Liver (tissue), 9 donors: Measurements from ENCODE around the gene HCN2. TPM values are rescaled to one million over a fixed set of nuclear protein-coding genes. Genes with fewer than 3 reads are reported as not detected.

Experiments used
- DNase-seq: peaks from one replicate; pipeline ENCODE4 v3.0.0-alpha.2; 2017; ENCODE audit warnings: low spot score
- H3K27ac ChIP-seq, 2 donors: one replicate each; pipeline ENCODE4 v1.7.0; 2013; ENCODE audit warnings: inconsistent platforms in 2 of 2, low read length in 2 of 2, control low read depth in 1 of 2, low read depth in 1 of 2, mild to moderate bottlenecking in 1 of 2
- H3K27me3 ChIP-seq, 4 donors: one replicate each; pipeline versions ENCODE4 v1.6.1 to v1.7.0; 2013; ENCODE audit warnings: low read length in 3 of 4, inconsistent platforms in 1 of 4, mild to moderate bottlenecking in 1 of 4, moderate library complexity in 1 of 4; ENCODE audit not compliant: control insufficient read depth in 4 of 4, insufficient read depth in 4 of 4
- H3K36me3 ChIP-seq, 4 donors: one replicate each; pipeline versions ENCODE4 v1.6.1 to v1.7.0; 2013; ENCODE audit warnings: low read length in 3 of 4, mild to moderate bottlenecking in 3 of 4, low read depth in 1 of 4, moderate library complexity in 1 of 4; ENCODE audit not compliant: control insufficient read depth in 4 of 4, insufficient read depth in 3 of 4
- H3K4me1 ChIP-seq, 4 donors: one replicate each; pipeline versions ENCODE4 v1.6.1 to v1.7.0; 2013; ENCODE audit warnings: low read length in 3 of 4, mild to moderate bottlenecking in 3 of 4, moderate library complexity in 1 of 4; ENCODE audit not compliant: control insufficient read depth in 4 of 4, insufficient read depth in 4 of 4
- H3K4me3 ChIP-seq, 3 donors: one replicate each; pipeline versions ENCODE4 v1.6.1 to v1.7.0; 2013; ENCODE audit warnings: low read length in 3 of 3, control low read depth in 1 of 3, low read depth in 1 of 3, mild to moderate bottlenecking in 1 of 3
- H3K9ac ChIP-seq, 2 donors: one replicate each; pipeline ENCODE4 v1.7.0; 2013; ENCODE audit warnings: low read length in 2 of 2, mild to moderate bottlenecking in 2 of 2, moderate library complexity in 2 of 2, control low read depth in 1 of 2, low read depth in 1 of 2
- H3K9me3 ChIP-seq, 4 donors: one replicate each; pipeline versions ENCODE4 v1.6.1 to v1.7.0; 2013; ENCODE audit warnings: low read length in 3 of 4; ENCODE audit not compliant: control insufficient read depth in 4 of 4
- EGR1 ChIP-seq, 2 donors: IDR thresholded peaks; 2 replicates each; pipeline ENCODE4 v1.6.1; 2016 to 2018; ENCODE audit warnings: antibody characterized with exemption in 2 of 2, low read depth in 2 of 2
- FOXA1 ChIP-seq: IDR thresholded peaks from 2 replicates; pipeline ENCODE4 v1.6.1; 2016; ENCODE audit warnings: antibody characterized with exemption
- FOXA2 ChIP-seq: IDR thresholded peaks from 2 replicates; pipeline ENCODE4 v1.6.1; 2016; ENCODE audit warnings: antibody characterized with exemption
- GABPA ChIP-seq, 2 donors: IDR thresholded peaks in 1 of 2; conservative IDR thresholded peaks in 1 of 2; 2 replicates each; pipeline ENCODE4 v1.6.1; 2016; ENCODE audit warnings: antibody characterized with exemption in 2 of 2, mild to moderate bottlenecking in 1 of 2, moderate library complexity in 1 of 2
- HNF4A ChIP-seq, 2 donors: conservative IDR thresholded peaks; 2 replicates each; pipeline ENCODE4 v1.6.1; 2016; ENCODE audit warnings: antibody characterized with exemption in 2 of 2, mild to moderate bottlenecking in 2 of 2
- HNF4G ChIP-seq: IDR thresholded peaks from 2 replicates; pipeline ENCODE4 v1.6.1; 2016; ENCODE audit warnings: antibody characterized with exemption
- JUND ChIP-seq, 2 donors: IDR thresholded peaks; 2 replicates each; pipeline ENCODE4 v1.6.1; 2016; ENCODE audit warnings: antibody characterized with exemption in 2 of 2
- NR2F2 ChIP-seq: IDR thresholded peaks from 2 replicates; pipeline ENCODE4 v1.6.1; 2016; ENCODE audit warnings: antibody characterized with exemption
- RAD21 ChIP-seq, 2 donors: IDR thresholded peaks; 2 replicates each; pipeline ENCODE4 v1.6.1; 2016; ENCODE audit warnings: antibody characterized with exemption in 2 of 2, mild to moderate bottlenecking in 2 of 2
- REST ChIP-seq: IDR thresholded peaks from 2 replicates; pipeline ENCODE4 v1.6.1; 2016; ENCODE audit warnings: antibody characterized with exemption, mild to moderate bottlenecking
- RXRA ChIP-seq, 2 donors: IDR thresholded peaks; 2 replicates each; pipeline ENCODE4 v1.6.1; 2017 to 2018; ENCODE audit warnings: antibody characterized with exemption in 2 of 2, mild to moderate bottlenecking in 1 of 2
- SP1 ChIP-seq: IDR thresholded peaks from 2 replicates; pipeline ENCODE4 v1.6.1; 2018; ENCODE audit warnings: antibody characterized with exemption, mild to moderate bottlenecking
- TAF1 ChIP-seq: conservative IDR thresholded peaks from 2 replicates; pipeline ENCODE4 v1.6.1; 2016; ENCODE audit warnings: antibody characterized with exemption, mild to moderate bottlenecking
- YY1 ChIP-seq: IDR thresholded peaks from 2 replicates; pipeline ENCODE4 v1.6.1; 2016; ENCODE audit warnings: antibody characterized with exemption, mild to moderate bottlenecking
- ZBTB33 ChIP-seq: IDR thresholded peaks from 2 replicates; pipeline ENCODE4 v1.6.1; 2016; ENCODE audit warnings: antibody characterized with exemption
- WGBS: extraction: QIAGEN DNeasy Blood & Tissue Kit; methylation state at CpG from one replicate; pipeline ENCODE4 v1.1.7; 2013; 5-methylcytosine and 5-hydroxymethylcytosine counted together
- polyA plus RNA-seq, 2 donors: library from polyadenylated mRNA; stranded (reverse) in 1 of 2; unstranded in 1 of 2; fragments of 200-250 nt in 1 of 2; fragments of >200 nt in 1 of 2; fragmentation: Nextera tagmentation in 1 of 2; extraction: Ambion mirVana in 1 of 2; gene quantifications; one replicate each; pipeline versions ENCODE4 v1.2.1 to v1.2.3, GENCODE V29; 2013 to 2015
- total RNA-seq, 2 donors: library from RNA; depleted of rRNA; stranded (reverse); fragments of >200 nt; gene quantifications; one replicate each; pipeline ENCODE4 v1.2.3, GENCODE V29; 2014
- TF ChIP-seq, protein P1 (sequence below): IDR thresholded peaks from 2 replicates; pipeline ENCODE4 v1.6.1; 2016; ENCODE audit warnings: antibody characterized with exemption
- TF ChIP-seq, protein P2 (sequence below): IDR thresholded peaks from 2 replicates; pipeline ENCODE4 v1.6.1; 2016; ENCODE audit warnings: antibody characterized with exemption
- TF ChIP-seq, protein P3 (sequence below): fragments of 150-350 bp; IDR thresholded peaks from 2 replicates; pipeline ENCODE4 v1.5.1; 2017; ENCODE audit warnings: improper control_type of control experiment, low read depth, low read length; ENCODE audit not compliant: missing input control
- donor health status: healthy.
- donor health status: healthy.
- donor health status: healthy.
- donor health status: healthy.
- donor health status: healthy.

HCN2 gene
- total and polyA plus RNA-seq, 4 donors = 0.05 to 0.17 (median 0.13) TPM; not detected in 1

GRCh38 chr19:623175-623916 lies 33.7 kb downstream of the HCN2 start:
- TF ChIP-seq HNF4A (conservative IDR thresholded peaks at IDR 0.05) = no peak
- no peak for TF ChIP-seq SP1
- no peak for TF ChIP-seq YY1
- TF ChIP-seq, protein P1, sequence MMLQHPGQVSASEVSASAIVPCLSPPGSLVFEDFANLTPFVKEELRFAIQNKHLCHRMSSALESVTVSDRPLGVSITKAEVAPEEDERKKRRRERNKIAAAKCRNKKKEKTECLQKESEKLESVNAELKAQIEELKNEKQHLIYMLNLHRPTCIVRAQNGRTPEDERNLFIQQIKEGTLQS = no peak
- no peak for TF ChIP-seq REST
- no peak for TF ChIP-seq GABPA (IDR thresholded peaks at IDR 0.05 in 1 of 2, conservative IDR thresholded peaks at IDR 0.05 in 1 of 2)
- TF ChIP-seq TAF1 = no peak
- TF ChIP-seq JUND (IDR thresholded peaks at IDR 0.05) = no peak
- TF ChIP-seq HNF4G = no peak
- H3K27ac ChIP-seq = no peak overlapping the region
- 95% methylated on average over 44 of the region's 44 CpGs for WGBS

DNA sequence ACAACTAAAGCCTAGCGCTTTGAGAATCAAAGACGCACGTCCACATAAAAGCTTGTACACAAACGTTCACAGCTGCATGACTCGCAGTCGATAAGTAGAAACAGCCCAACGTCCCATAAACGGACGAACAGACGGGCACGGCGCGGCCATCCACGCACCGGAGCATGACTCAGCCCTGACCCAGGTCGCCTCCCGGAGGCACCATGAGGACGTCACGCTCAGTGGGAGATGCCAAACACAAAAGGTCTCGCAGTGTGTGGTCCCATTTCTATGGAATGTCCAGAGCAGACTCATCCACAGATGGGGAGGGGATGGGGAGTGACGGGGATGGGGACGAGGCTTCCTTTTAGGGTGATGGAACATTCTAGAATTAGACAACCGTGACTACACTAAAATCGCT lies 34.3 kb downstream of the HCN2 start:
- Histone ChIP-seq H3K27me3 (no peaks in the 10 kb centered on the region), H3K9me3 (no peaks in the 10 kb centered on the region), H3K4me3 (no peak overlapping the region), H3K27ac (no peak overlapping the region), H3K36me3 (peaks cover 8 to 54% (median 27%) of the 10 kb centered on the region in 4 donors), H3K4me1 (no peaks in the 10 kb centered on the region), H3K9ac (no peak overlapping the region)
- TF ChIP-seq RXRA (IDR thresholded peaks at IDR 0.05) (no peak), NR2F2 (no peak), ZBTB33 (no peak), HNF4A (conservative IDR thresholded peaks at IDR 0.05) (no peak), JUND (IDR thresholded peaks at IDR 0.05) (no peak), YY1 (no peak), EGR1 (IDR thresholded peaks at IDR 0.05; ENCODE audit: low read depth in 2 of 2) (no peak), FOXA1 (no peak), GABPA (IDR thresholded peaks at IDR 0.05 in 1 of 2, conservative IDR thresholded peaks at IDR 0.05 in 1 of 2) (no peak), REST (no peak), SP1 (no peak), RAD21 (IDR thresholded peaks at IDR 0.05) (no peak), FOXA2 (no peak), HNF4G (no peak), TAF1 (no peak)
- TF ChIP-seq, protein P2, sequence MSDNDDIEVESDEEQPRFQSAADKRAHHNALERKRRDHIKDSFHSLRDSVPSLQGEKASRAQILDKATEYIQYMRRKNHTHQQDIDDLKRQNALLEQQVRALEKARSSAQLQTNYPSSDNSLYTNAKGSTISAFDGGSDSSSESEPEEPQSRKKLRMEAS = no peak
- TF ChIP-seq, protein P1 = no peak
- TF ChIP-seq, protein P3, sequence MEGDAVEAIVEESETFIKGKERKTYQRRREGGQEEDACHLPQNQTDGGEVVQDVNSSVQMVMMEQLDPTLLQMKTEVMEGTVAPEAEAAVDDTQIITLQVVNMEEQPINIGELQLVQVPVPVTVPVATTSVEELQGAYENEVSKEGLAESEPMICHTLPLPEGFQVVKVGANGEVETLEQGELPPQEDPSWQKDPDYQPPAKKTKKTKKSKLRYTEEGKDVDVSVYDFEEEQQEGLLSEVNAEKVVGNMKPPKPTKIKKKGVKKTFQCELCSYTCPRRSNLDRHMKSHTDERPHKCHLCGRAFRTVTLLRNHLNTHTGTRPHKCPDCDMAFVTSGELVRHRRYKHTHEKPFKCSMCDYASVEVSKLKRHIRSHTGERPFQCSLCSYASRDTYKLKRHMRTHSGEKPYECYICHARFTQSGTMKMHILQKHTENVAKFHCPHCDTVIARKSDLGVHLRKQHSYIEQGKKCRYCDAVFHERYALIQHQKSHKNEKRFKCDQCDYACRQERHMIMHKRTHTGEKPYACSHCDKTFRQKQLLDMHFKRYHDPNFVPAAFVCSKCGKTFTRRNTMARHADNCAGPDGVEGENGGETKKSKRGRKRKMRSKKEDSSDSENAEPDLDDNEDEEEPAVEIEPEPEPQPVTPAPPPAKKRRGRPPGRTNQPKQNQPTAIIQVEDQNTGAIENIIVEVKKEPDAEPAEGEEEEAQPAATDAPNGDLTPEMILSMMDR = no peak
- 92% methylated on average over 24 of the region's 24 CpGs for WGBS
- no peak for DNase-seq

More at GRCh38 chr19:623175-623916, 33.7 kb downstream of the HCN2 start:
- no peak for DNase-seq
- H3K4me1 ChIP-seq = no peaks in the 10 kb centered on the region
- H3K27me3 ChIP-seq = no peaks in the 10 kb centered on the region
- no peaks in the 10 kb centered on the region for H3K9me3 ChIP-seq
- no peak overlapping the region for H3K9ac ChIP-seq
- H3K36me3 ChIP-seq = peaks cover 7 to 57% (median 28%) of the 10 kb centered on the region in 4 donors
- H3K4me3 ChIP-seq = no peak overlapping the region
